Osteocyte (in vitro differentiated cells): Measurements from ENCODE around the gene CDH4. TPM values are rescaled to one million over a fixed set of nuclear protein-coding genes. Genes with fewer than 3 reads are reported as not detected.
"Not testable (repeated sequence)": the region's sequence is repeated elsewhere in the genome, so short reads cannot be mapped to it uniquely, and the experiment has no call there.

ENCODE experiments used
- DNase-seq: peaks from one replicate; pipeline ENCODE4 v3.0.0; 2021; ENCODE audit warnings: mixed read lengths; ENCODE audit not compliant: unreplicated experiment; ENCODE audit errors: extremely low spot score
- H3K27ac Mint-ChIP-seq: one replicate; pipeline ENCODE4 v1.8.0; 2021; ENCODE audit warnings: mild to moderate bottlenecking, mixed read lengths; ENCODE audit not compliant: unreplicated experiment
- H3K27me3 Mint-ChIP-seq: one replicate; pipeline ENCODE4 v1.8.0; 2021; ENCODE audit warnings: mixed read lengths; ENCODE audit not compliant: unreplicated experiment
- H3K36me3 Mint-ChIP-seq: one replicate; pipeline ENCODE4 v1.8.0; 2021; ENCODE audit warnings: mixed read lengths; ENCODE audit not compliant: unreplicated experiment
- H3K4me1 Mint-ChIP-seq: one replicate; pipeline ENCODE4 v1.8.0; 2021; ENCODE audit warnings: mixed read lengths; ENCODE audit not compliant: unreplicated experiment
- H3K4me3 Mint-ChIP-seq: one replicate; pipeline ENCODE4 v1.8.0; 2021; ENCODE audit warnings: mild to moderate bottlenecking, moderate library complexity, mixed read lengths; ENCODE audit not compliant: unreplicated experiment
- H3K9me3 Mint-ChIP-seq: one replicate; pipeline ENCODE4 v1.8.0; 2021; ENCODE audit warnings: mixed read lengths; ENCODE audit not compliant: unreplicated experiment
- CTCF ChIP-seq: fragments of 200-600 bp; sonication (generic); IDR thresholded peaks from 2 replicates; pipeline ENCODE4 v1.5.0; 2021; ENCODE audit warnings: antibody characterized with exemption, mild to moderate bottlenecking, moderate library complexity
- total RNA-seq: library from RNA; stranded (reverse); gene quantifications from 2 replicates; pipeline ENCODE4 v1.2.1, GENCODE V29; 2021

The CDH4 gene
- total RNA-seq, 1 donor from 2014 or later: 1.3 TPM

GRCh38 chr20:61979701-61980635, 727.9 kb downstream of the CDH4 start:
- Mint-ChIP-seq H3K27me3 (no peaks in the 10 kb centered on the region), H3K36me3 (peaks cover 19% of the 10 kb centered on the region), H3K4me3 (no peak overlapping the region), H3K9me3 (no peaks in the 10 kb centered on the region), H3K27ac (no peak overlapping the region), H3K4me1 (peaks cover 7% of the 10 kb centered on the region)
- no peak for DNase-seq
- TF ChIP-seq CTCF: no peak

- no peak overlapping the region for H3K27ac Mint-ChIP-seq
- peaks cover 16% of the 10 kb centered on the region for H3K36me3 Mint-ChIP-seq
- no peaks in the 10 kb centered on the region for H3K27me3 Mint-ChIP-seq
- no peak for DNase-seq
- H3K4me3 Mint-ChIP-seq: no peak overlapping the region
- no peaks in the 10 kb centered on the region for H3K9me3 Mint-ChIP-seq
- peak; percentile 51 for TF ChIP-seq CTCF
- peaks cover 7% of the 10 kb centered on the region for H3K4me1 Mint-ChIP-seq
Measured at GRCh38 chr20:61980647-61981583, 728.9 kb downstream of the CDH4 start.

- not testable (repeated sequence) for H3K4me1 Mint-ChIP-seq, H3K27ac Mint-ChIP-seq, DNase-seq, H3K27me3 Mint-ChIP-seq, H3K4me3 Mint-ChIP-seq, H3K9me3 Mint-ChIP-seq
- peaks cover 19% of the 10 kb centered on the region for H3K36me3 Mint-ChIP-seq
Measured at GRCh38 chr20:61981691-61982090, 729.6 kb downstream of the CDH4 start.

- Mint-ChIP-seq H3K4me3 (no peak overlapping the region), H3K27ac (no peak overlapping the region), H3K36me3 (peaks cover 25% of the 10 kb centered on the region), H3K9me3 (no peaks in the 10 kb centered on the region), H3K27me3 (no peaks in the 10 kb centered on the region), H3K4me1 (peaks cover 7% of the 10 kb centered on the region)
- no peak for TF ChIP-seq CTCF
- DNase-seq: no peak
Measured at GRCh38 chr20:61982191-61982950, 730.3 kb downstream of the CDH4 start.

- Mint-ChIP-seq H3K27me3 (no peaks in the 10 kb centered on the region), H3K4me1 (peaks cover 7% of the 10 kb centered on the region), H3K9me3 (no peaks in the 10 kb centered on the region), H3K27ac (no peak overlapping the region), H3K36me3 (peaks cover 26% of the 10 kb centered on the region), H3K4me3 (no peak overlapping the region)
- no peak for TF ChIP-seq CTCF
- no peak for DNase-seq
Measured at GRCh38 chr20:61982951-61983315, 730.9 kb downstream of the CDH4 start.
